Measurements from ENCODE around the gene RET.
"Not testable (repeated sequence)": the region's sequence is repeated elsewhere in the genome, so short reads cannot be mapped to it uniquely, and the experiment has no call there.

Gene RET

GRCh38 chr10:43135656-43136055, 58.8 kb downstream of the RET start:
- DNase-seq (ENCODE audit: low spot score), result no peak

GRCh38 chr10:43136432-43136831, 59.6 kb downstream of the RET start:
- no peak for DNase-seq (ENCODE audit: low spot score)

GRCh38 chr10:43136995-43137716, 60.3 kb downstream of the RET start:
- peak; percentile 59 for DNase-seq (ENCODE audit: low spot score)

GRCh38 chr10:43137717-43138020, 60.8 kb downstream of the RET start:
- peak; percentile 89 for DNase-seq (ENCODE audit: low spot score)

- peak; percentile 94 for DNase-seq (ENCODE audit: low spot score)
Observed at GRCh38 chr10:43138021-43138756, 61.3 kb downstream of the RET start, which contains the start of gene CSGALNACT2. Gene CSGALNACT2, plus strand, starts transcription at chr10:43138445. Its CDS starts 16,705 bp downstream, at chr10:43155150.

GRCh38 chr10:43138757-43139241, 61.9 kb downstream of the RET start:
- DNase-seq (ENCODE audit: low spot score), result peak; percentile 66

GRCh38 chr10:43141421-43141820, 64.6 kb downstream of the RET start:
- no peak for DNase-seq (ENCODE audit: low spot score)

- DNase-seq (ENCODE audit: low spot score), result no peak
Observed at GRCh38 chr10:43145311-43145710, 68.4 kb downstream of the RET start.

GRCh38 chr10:43145936-43146335, 69.1 kb downstream of the RET start:
- DNase-seq (ENCODE audit: low spot score), result not testable (repeated sequence)

GRCh38 chr10:43151371-43151770, 74.5 kb downstream of the RET start:
- peak; percentile 40 for DNase-seq (ENCODE audit: low spot score)

- no peak for DNase-seq (ENCODE audit: low spot score)
Observed at GRCh38 chr10:43153901-43154300, 77.0 kb downstream of the RET start.

- no peak for DNase-seq (ENCODE audit: low spot score)
Observed at GRCh38 chr10:43155221-43155620, 78.4 kb downstream of the RET start.

- DNase-seq (ENCODE audit: low spot score), result no peak
Observed at GRCh38 chr10:43155741-43156140, 78.9 kb downstream of the RET start.

GRCh38 chr10:43156590-43157341, 79.9 kb downstream of the RET start:
- no peak for DNase-seq (ENCODE audit: low spot score)

GRCh38 chr10:43158636-43159035, 81.8 kb downstream of the RET start:
- DNase-seq (ENCODE audit: low spot score), result no peak

- no peak for DNase-seq (ENCODE audit: low spot score)
Observed at GRCh38 chr10:43160046-43160920, 83.4 kb downstream of the RET start.

- no peak for DNase-seq (ENCODE audit: low spot score)
Observed at GRCh38 chr10:43160921-43161255, 84.0 kb downstream of the RET start.

- DNase-seq (ENCODE audit: low spot score), result no peak
Observed at GRCh38 chr10:43162604-43163003, 85.7 kb downstream of the RET start.

GRCh38 chr10:43166207-43166879, 89.5 kb downstream of the RET start:
- DNase-seq (ENCODE audit: low spot score), result no peak

GRCh38 chr10:43166880-43167497, 90.1 kb downstream of the RET start:
- no peak for DNase-seq (ENCODE audit: low spot score)

- DNase-seq (ENCODE audit: low spot score), result no peak
Observed at GRCh38 chr10:43167498-43167889, 90.6 kb downstream of the RET start.
